GM23338 (cell line): ENCODE results near the gene TJP1. TPM values are rescaled to one million over a fixed set of nuclear protein-coding genes. Genes with fewer than 3 reads are reported as not detected.

ENCODE experiments used
- ATAC-seq: fragments of 200-7000 bp; cut with Tn5 transposase; 3 replicates; pipeline ENCODE4 v1.9.1; 2020
- DNase-seq: peaks from one replicate; pipeline ENCODE4 v3.0.0-alpha.2; 2015; ENCODE audit warnings: low spot score
- H2AFZ ChIP-seq: fragments of 200-600 bp; sonication (generic); 2 replicates; pipeline ENCODE4 v1.8.0; 2016; ENCODE audit warnings: antibody characterized with exemption, mild to moderate bottlenecking, moderate library complexity
- H3F3A ChIP-seq: fragments of 200-600 bp; sonication (generic); replicated peaks from 2 replicates; pipeline ENCODE4 v1.8.0; 2017; ENCODE audit warnings: antibody characterized with exemption, mixed run types, low read depth
- H3K27ac ChIP-seq: fragments of 200-600 bp; sonication (generic); 2 replicates; pipeline ENCODE4 v1.6.1; 2016; ENCODE audit warnings: low read depth
- H3K27me3 ChIP-seq: fragments of 200-600 bp; sonication (generic); 2 replicates; pipeline ENCODE4 v1.8.0; 2016; ENCODE audit warnings: mild to moderate bottlenecking, mixed run types, moderate library complexity; ENCODE audit not compliant: insufficient read depth
- H3K36me3 ChIP-seq: fragments of 200-600 bp; sonication (generic); 2 replicates; pipeline ENCODE4 v1.8.0; 2016; ENCODE audit warnings: mild to moderate bottlenecking; ENCODE audit not compliant: insufficient read depth
- H3K4me1 ChIP-seq: fragments of 200-600 bp; sonication (generic); 2 replicates; pipeline ENCODE4 v1.8.0; 2016; ENCODE audit warnings: mild to moderate bottlenecking, moderate library complexity; ENCODE audit not compliant: insufficient read depth
- H3K4me2 ChIP-seq: fragments of 200-600 bp; sonication (generic); 2 replicates; pipeline ENCODE4 v1.7.1; 2017; ENCODE audit warnings: mixed run types
- H3K4me3 ChIP-seq: fragments of 200-600 bp; sonication (generic); 2 replicates; pipeline ENCODE4 v1.6.1; 2016; ENCODE audit warnings: mixed run types
- H3K79me2 ChIP-seq: fragments of 200-600 bp; sonication (generic); replicated peaks from 2 replicates; pipeline ENCODE4 v1.8.0; 2017; ENCODE audit warnings: mild to moderate bottlenecking; ENCODE audit not compliant: insufficient read depth
- H3K9me2 ChIP-seq: fragments of 200-600 bp; sonication (generic); 2 replicates; pipeline ENCODE4 v1.8.0; 2017; ENCODE audit not compliant: insufficient read depth
- H4K20me1 ChIP-seq: fragments of 200-600 bp; sonication (generic); replicated peaks from 2 replicates; pipeline ENCODE4 v1.8.0; 2017; ENCODE audit warnings: mild to moderate bottlenecking; ENCODE audit not compliant: insufficient read depth
- H3K27ac Mint-ChIP-seq: 2 replicates; pipeline ENCODE4 v1.8.0; 2020; ENCODE audit warnings: inconsistent platforms, mild to moderate bottlenecking, moderate library complexity, mixed read lengths
- H3K27me3 Mint-ChIP-seq: 3 replicates; pipeline ENCODE4 v1.8.0; 2022; ENCODE audit warnings: low read depth, mild to moderate bottlenecking, moderate library complexity, mixed read lengths, inconsistent platforms; ENCODE audit not compliant: insufficient read depth, poor library complexity
- H3K36me3 Mint-ChIP-seq: 3 replicates; pipeline ENCODE4 v1.8.0; 2021; ENCODE audit warnings: low read depth, mild to moderate bottlenecking, inconsistent platforms, moderate library complexity, mixed read lengths
- H3K4me1 Mint-ChIP-seq: 3 replicates; pipeline ENCODE4 v1.8.0; 2020; ENCODE audit warnings: mild to moderate bottlenecking, inconsistent platforms, mixed read lengths
- H3K4me3 Mint-ChIP-seq: 3 replicates; pipeline ENCODE4 v1.8.0; 2021; ENCODE audit warnings: moderate library complexity, mild to moderate bottlenecking, inconsistent platforms, mixed read lengths
- H3K9me3 Mint-ChIP-seq: 3 replicates; pipeline ENCODE4 v1.8.0; 2020; ENCODE audit warnings: moderate library complexity, mild to moderate bottlenecking, inconsistent platforms, mixed read lengths
- CREB1 ChIP-seq: fragments of 250-450 bp; sonication (Bioruptor Pico); IDR thresholded peaks from 2 replicates; pipeline ENCODE4 v1.5.0; 2020; ENCODE audit warnings: low read depth, mild to moderate bottlenecking, moderate library complexity
- EZH2phosphoT487 ChIP-seq: fragments of 200-600 bp; sonication (generic); IDR thresholded peaks from one replicate; pipeline ENCODE4 v1.8.1; 2018; ENCODE audit warnings: antibody characterized with exemption; ENCODE audit not compliant: unreplicated experiment
- JUNB ChIP-seq: IDR thresholded peaks from one replicate; pipeline ENCODE4 v1.6.1; 2016; ENCODE audit warnings: antibody characterized with exemption; ENCODE audit not compliant: unreplicated experiment
- NANOG ChIP-seq: IDR thresholded peaks from 2 replicates; pipeline ENCODE4 v1.6.1; 2016; ENCODE audit warnings: antibody characterized with exemption, borderline replicate concordance
- POLR2AphosphoS5 ChIP-seq: IDR thresholded peaks from 2 replicates; pipeline ENCODE4 v1.6.1; 2016; ENCODE audit warnings: antibody characterized with exemption, low read depth
- STAT1 ChIP-seq: IDR thresholded peaks from one replicate; pipeline ENCODE4 v1.6.1; 2016; ENCODE audit warnings: antibody characterized with exemption; ENCODE audit not compliant: unreplicated experiment
- ZNF114 ChIP-seq: fragments of 250-450 bp; sonication (Bioruptor Pico); IDR thresholded peaks from 2 replicates; pipeline ENCODE4 v1.5.0; 2020; ENCODE audit warnings: mild to moderate bottlenecking, moderate library complexity
- ZNF331 ChIP-seq: fragments of 250-450 bp; sonication (Bioruptor Pico); IDR thresholded peaks from 2 replicates; pipeline ENCODE4 v1.5.0; 2020; ENCODE audit warnings: low read depth, mild to moderate bottlenecking, moderate library complexity
- polyA plus RNA-seq: library from polyadenylated mRNA; unstranded; fragments of >200 nt; fragmentation: Nextera tagmentation; extraction: Ambion mirVana; gene quantifications from 2 replicates; pipeline ENCODE4 v1.2.1, GENCODE V29; 2016
- total RNA-seq: library from RNA; depleted of rRNA; stranded (reverse); fragments of >200 nt; shearing (Covaris generic); gene quantifications from 2 replicates; pipeline ENCODE4 v1.2.3, GENCODE V29; 2014
- TF ChIP-seq, protein P1 (sequence below), 2 experiments: fragments of 200-600 bp in 1 of 2; sonication (generic) in 1 of 2; conservative IDR thresholded peaks; 2 replicates each; pipeline versions ENCODE4 v1.5.1 to v1.6.1; 2016 to 2017; ENCODE audit warnings: antibody characterized with exemption in 2 of 2, low read depth in 2 of 2, mild to moderate bottlenecking in 2 of 2, moderate library complexity in 1 of 2
- TF ChIP-seq, protein P2 (sequence below): IDR thresholded peaks from one replicate; pipeline ENCODE4 v1.6.1; 2018; ENCODE audit warnings: antibody characterized with exemption; ENCODE audit not compliant: unreplicated experiment
- TF ChIP-seq, protein P3 (sequence below): fragments of 250-450 bp; sonication (Bioruptor Pico); IDR thresholded peaks from 2 replicates; pipeline ENCODE4 v1.5.0; 2020; ENCODE audit warnings: mild to moderate bottlenecking, moderate library complexity
- TF ChIP-seq, protein P4 (sequence below): IDR thresholded peaks from 2 replicates; pipeline ENCODE4 v1.6.1; 2016; ENCODE audit warnings: antibody characterized with exemption

TJP1 gene
- total and polyA plus RNA-seq, 2 experiments from 2014 or later: 76.2 to 116 TPM

DNA sequence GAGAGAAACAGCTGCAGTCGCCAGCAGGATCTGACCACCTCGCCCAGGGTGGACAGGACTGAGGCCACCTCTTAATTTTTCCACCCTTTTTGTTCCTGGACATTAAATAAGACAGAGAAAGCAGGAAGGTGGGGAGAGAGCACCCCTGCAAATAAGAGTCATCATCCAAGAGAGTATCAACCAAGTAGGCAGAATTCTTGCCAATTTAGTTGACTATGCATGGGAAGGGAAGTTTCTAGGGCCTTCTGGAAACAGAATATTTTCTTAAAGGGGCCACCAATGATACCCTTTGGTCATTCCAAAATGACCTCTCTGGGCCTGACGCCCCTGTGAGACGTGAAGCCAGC lies 136.2 kb downstream of the TJP1 start:
- no peaks in the 10 kb centered on the region; the same call in 2 of the 3 replicates for H3K36me3 Mint-ChIP-seq
- TF ChIP-seq, protein P1, sequence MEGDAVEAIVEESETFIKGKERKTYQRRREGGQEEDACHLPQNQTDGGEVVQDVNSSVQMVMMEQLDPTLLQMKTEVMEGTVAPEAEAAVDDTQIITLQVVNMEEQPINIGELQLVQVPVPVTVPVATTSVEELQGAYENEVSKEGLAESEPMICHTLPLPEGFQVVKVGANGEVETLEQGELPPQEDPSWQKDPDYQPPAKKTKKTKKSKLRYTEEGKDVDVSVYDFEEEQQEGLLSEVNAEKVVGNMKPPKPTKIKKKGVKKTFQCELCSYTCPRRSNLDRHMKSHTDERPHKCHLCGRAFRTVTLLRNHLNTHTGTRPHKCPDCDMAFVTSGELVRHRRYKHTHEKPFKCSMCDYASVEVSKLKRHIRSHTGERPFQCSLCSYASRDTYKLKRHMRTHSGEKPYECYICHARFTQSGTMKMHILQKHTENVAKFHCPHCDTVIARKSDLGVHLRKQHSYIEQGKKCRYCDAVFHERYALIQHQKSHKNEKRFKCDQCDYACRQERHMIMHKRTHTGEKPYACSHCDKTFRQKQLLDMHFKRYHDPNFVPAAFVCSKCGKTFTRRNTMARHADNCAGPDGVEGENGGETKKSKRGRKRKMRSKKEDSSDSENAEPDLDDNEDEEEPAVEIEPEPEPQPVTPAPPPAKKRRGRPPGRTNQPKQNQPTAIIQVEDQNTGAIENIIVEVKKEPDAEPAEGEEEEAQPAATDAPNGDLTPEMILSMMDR (conservative IDR thresholded peaks at IDR 0.05; ENCODE audit: low read depth in 2 of 2): no peak
- TF ChIP-seq, protein P2, sequence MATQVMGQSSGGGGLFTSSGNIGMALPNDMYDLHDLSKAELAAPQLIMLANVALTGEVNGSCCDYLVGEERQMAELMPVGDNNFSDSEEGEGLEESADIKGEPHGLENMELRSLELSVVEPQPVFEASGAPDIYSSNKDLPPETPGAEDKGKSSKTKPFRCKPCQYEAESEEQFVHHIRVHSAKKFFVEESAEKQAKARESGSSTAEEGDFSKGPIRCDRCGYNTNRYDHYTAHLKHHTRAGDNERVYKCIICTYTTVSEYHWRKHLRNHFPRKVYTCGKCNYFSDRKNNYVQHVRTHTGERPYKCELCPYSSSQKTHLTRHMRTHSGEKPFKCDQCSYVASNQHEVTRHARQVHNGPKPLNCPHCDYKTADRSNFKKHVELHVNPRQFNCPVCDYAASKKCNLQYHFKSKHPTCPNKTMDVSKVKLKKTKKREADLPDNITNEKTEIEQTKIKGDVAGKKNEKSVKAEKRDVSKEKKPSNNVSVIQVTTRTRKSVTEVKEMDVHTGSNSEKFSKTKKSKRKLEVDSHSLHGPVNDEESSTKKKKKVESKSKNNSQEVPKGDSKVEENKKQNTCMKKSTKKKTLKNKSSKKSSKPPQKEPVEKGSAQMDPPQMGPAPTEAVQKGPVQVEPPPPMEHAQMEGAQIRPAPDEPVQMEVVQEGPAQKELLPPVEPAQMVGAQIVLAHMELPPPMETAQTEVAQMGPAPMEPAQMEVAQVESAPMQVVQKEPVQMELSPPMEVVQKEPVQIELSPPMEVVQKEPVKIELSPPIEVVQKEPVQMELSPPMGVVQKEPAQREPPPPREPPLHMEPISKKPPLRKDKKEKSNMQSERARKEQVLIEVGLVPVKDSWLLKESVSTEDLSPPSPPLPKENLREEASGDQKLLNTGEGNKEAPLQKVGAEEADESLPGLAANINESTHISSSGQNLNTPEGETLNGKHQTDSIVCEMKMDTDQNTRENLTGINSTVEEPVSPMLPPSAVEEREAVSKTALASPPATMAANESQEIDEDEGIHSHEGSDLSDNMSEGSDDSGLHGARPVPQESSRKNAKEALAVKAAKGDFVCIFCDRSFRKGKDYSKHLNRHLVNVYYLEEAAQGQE: no peak
- TF ChIP-seq ZNF331 (CRISPR knock-in tag) (no peak), JUNB (no peak), ZNF114 (CRISPR knock-in tag) (no peak), STAT1 (no peak), CREB1 (CRISPR knock-in tag) (no peak), POLR2AphosphoS5 (no peak), NANOG (no peak), EZH2phosphoT487 (no peak)
- TF ChIP-seq, protein P3, sequence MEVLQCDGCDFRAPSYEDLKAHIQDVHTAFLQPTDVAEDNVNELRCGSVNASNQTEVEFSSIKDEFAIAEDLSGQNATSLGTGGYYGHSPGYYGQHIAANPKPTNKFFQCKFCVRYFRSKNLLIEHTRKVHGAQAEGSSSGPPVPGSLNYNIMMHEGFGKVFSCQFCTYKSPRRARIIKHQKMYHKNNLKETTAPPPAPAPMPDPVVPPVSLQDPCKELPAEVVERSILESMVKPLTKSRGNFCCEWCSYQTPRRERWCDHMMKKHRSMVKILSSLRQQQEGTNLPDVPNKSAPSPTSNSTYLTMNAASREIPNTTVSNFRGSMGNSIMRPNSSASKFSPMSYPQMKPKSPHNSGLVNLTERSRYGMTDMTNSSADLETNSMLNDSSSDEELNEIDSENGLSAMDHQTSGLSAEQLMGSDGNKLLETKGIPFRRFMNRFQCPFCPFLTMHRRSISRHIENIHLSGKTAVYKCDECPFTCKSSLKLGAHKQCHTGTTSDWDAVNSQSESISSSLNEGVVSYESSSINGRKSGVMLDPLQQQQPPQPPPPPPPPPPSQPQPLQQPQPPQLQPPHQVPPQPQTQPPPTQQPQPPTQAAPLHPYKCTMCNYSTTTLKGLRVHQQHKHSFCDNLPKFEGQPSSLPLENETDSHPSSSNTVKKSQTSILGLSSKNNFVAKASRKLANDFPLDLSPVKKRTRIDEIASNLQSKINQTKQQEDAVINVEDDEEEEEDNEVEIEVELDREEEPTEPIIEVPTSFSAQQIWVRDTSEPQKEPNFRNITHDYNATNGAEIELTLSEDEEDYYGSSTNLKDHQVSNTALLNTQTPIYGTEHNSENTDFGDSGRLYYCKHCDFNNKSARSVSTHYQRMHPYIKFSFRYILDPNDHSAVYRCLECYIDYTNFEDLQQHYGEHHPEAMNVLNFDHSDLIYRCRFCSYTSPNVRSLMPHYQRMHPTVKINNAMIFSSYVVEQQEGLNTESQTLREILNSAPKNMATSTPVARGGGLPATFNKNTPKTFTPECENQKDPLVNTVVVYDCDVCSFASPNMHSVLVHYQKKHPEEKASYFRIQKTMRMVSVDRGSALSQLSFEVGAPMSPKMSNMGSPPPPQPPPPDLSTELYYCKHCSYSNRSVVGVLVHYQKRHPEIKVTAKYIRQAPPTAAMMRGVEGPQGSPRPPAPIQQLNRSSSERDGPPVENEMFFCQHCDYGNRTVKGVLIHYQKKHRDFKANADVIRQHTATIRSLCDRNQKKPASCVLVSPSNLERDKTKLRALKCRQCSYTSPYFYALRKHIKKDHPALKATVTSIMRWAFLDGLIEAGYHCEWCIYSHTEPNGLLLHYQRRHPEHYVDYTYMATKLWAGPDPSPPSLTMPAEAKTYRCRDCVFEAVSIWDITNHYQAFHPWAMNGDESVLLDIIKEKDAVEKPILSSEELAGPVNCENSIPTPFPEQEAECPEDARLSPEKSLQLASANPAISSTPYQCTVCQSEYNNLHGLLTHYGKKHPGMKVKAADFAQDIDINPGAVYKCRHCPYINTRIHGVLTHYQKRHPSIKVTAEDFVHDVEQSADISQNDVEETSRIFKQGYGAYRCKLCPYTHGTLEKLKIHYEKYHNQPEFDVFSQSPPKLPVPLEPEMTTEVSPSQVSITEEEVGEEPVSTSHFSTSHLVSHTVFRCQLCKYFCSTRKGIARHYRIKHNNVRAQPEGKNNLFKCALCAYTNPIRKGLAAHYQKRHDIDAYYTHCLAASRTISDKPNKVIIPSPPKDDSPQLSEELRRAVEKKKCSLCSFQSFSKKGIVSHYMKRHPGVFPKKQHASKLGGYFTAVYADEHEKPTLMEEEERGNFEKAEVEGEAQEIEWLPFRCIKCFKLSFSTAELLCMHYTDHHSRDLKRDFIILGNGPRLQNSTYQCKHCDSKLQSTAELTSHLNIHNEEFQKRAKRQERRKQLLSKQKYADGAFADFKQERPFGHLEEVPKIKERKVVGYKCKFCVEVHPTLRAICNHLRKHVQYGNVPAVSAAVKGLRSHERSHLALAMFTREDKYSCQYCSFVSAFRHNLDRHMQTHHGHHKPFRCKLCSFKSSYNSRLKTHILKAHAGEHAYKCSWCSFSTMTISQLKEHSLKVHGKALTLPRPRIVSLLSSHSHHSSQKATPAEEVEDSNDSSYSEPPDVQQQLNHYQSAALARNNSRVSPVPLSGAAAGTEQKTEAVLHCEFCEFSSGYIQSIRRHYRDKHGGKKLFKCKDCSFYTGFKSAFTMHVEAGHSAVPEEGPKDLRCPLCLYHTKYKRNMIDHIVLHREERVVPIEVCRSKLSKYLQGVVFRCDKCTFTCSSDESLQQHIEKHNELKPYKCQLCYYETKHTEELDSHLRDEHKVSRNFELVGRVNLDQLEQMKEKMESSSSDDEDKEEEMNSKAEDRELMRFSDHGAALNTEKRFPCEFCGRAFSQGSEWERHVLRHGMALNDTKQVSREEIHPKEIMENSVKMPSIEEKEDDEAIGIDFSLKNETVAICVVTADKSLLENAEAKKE: no peak
- TF ChIP-seq, protein P4, sequence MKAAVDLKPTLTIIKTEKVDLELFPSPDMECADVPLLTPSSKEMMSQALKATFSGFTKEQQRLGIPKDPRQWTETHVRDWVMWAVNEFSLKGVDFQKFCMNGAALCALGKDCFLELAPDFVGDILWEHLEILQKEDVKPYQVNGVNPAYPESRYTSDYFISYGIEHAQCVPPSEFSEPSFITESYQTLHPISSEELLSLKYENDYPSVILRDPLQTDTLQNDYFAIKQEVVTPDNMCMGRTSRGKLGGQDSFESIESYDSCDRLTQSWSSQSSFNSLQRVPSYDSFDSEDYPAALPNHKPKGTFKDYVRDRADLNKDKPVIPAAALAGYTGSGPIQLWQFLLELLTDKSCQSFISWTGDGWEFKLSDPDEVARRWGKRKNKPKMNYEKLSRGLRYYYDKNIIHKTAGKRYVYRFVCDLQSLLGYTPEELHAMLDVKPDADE: no peak

More for the DNA sequence above, 136.2 kb downstream of the TJP1 start:
- Histone ChIP-seq H2AFZ (no peak overlapping the region), H3K9me2 (no peaks in the 10 kb centered on the region), H3K27me3 (no peaks in the 10 kb centered on the region), H3K27ac (no peak overlapping the region), H3F3A (no peaks in the 10 kb centered on the region), H4K20me1 (no peaks in the 10 kb centered on the region), H3K4me2 (no peak overlapping the region), H3K36me3 (no peaks in the 10 kb centered on the region), H3K4me1 (no peaks in the 10 kb centered on the region), H3K4me3 (no peak overlapping the region), H3K79me2 (no peaks in the 10 kb centered on the region)
- DNase-seq: no peak
- H3K4me1 Mint-ChIP-seq: no peaks in the 10 kb centered on the region; the same call in 2 of the 3 replicates
- no peak for ATAC-seq
- H3K27ac Mint-ChIP-seq: no peak overlapping the region
- H3K9me3 Mint-ChIP-seq: peaks cover 2% of the 10 kb centered on the region; the same call in 2 of the 3 replicates
- H3K4me3 Mint-ChIP-seq: no peak overlapping the region
- peaks cover 7% of the 10 kb centered on the region for H3K27me3 Mint-ChIP-seq
